ENCODE data around the gene RPAP3. TPM values are rescaled to one million over a fixed set of nuclear protein-coding genes. Genes with fewer than 3 reads are reported as not detected.

The RPAP3 gene
- total RNA-seq, 2 donors from 2014 or later, result 15.0 to 26.5 TPM

GRCh38 chr12:47752552-47752951 lies 46.7 kb upstream of the RPAP3 start:
- TF ChIP-seq CTCF (IDR thresholded peaks at IDR 0.05) (no peak), POLR2A (IDR thresholded peaks at IDR 0.05) (no peak), POLR2AphosphoS5 (IDR thresholded peaks at IDR 0.05) (no peak)
- Histone ChIP-seq H3K4me3 (no peak overlapping the region), H3K27ac (peak overlapping the region; percentile 67 to 71), H3K27me3 (replicated peaks; ENCODE audit: insufficient read depth) (no peaks in the 10 kb centered on the region), H3K36me3 (no peaks in the 10 kb centered on the region), H3K4me1 (replicated peaks) (peaks cover 24% of the 10 kb centered on the region), H3K9me3 (no peaks in the 10 kb centered on the region)
- DNase-seq (ENCODE audit: low spot score), result no peak
- WGBS, result 57% methylated on average over 7 of the region's 7 CpGs
- intact Hi-C loops (cut with DNase I), result no loop called here

GRCh38 chr12:47752121-47752520 lies 46.3 kb upstream of the RPAP3 start:
- H3K4me3 ChIP-seq, result no peak overlapping the region
- no peaks in the 10 kb centered on the region for H3K9me3 ChIP-seq
- H3K36me3 ChIP-seq, result no peaks in the 10 kb centered on the region
- H3K27ac ChIP-seq, result peak overlapping the region; percentile 10 to 71
- 80% methylated on average over 4 of the region's 4 CpGs for WGBS
- peaks cover 24% of the 10 kb centered on the region for H3K4me1 ChIP-seq (replicated peaks)
- no peak for TF ChIP-seq POLR2A (IDR thresholded peaks at IDR 0.05)
- TF ChIP-seq CTCF (IDR thresholded peaks at IDR 0.05), result no peak
- no peak for TF ChIP-seq POLR2AphosphoS5 (IDR thresholded peaks at IDR 0.05)
- no peak for DNase-seq (ENCODE audit: low spot score)
- no peaks in the 10 kb centered on the region for H3K27me3 ChIP-seq (replicated peaks; ENCODE audit: insufficient read depth)
- intact Hi-C loops (cut with DNase I), result no loop called here

- Histone ChIP-seq H3K27me3 (replicated peaks; ENCODE audit: insufficient read depth) (no peaks in the 10 kb centered on the region), H3K4me3 (no peak overlapping the region), H3K36me3 (no peaks in the 10 kb centered on the region), H3K4me1 (replicated peaks) (peaks cover 24% of the 10 kb centered on the region), H3K9me3 (no peaks in the 10 kb centered on the region), H3K27ac (no peak overlapping the region)
- TF ChIP-seq POLR2A (IDR thresholded peaks at IDR 0.05) (no peak), CTCF (IDR thresholded peaks at IDR 0.05) (no peak), POLR2AphosphoS5 (IDR thresholded peaks at IDR 0.05) (no peak)
- 82% methylated on average over 9 of the region's 9 CpGs for WGBS
- intact Hi-C loops (cut with DNase I), result no loop called here
- no peak for DNase-seq (ENCODE audit: low spot score)
Measured at GRCh38 chr12:47751561-47751960, 45.7 kb upstream of the RPAP3 start.

- intact Hi-C loops (cut with DNase I), result no loop called here
- no peaks in the 10 kb centered on the region for H3K27me3 ChIP-seq (replicated peaks; ENCODE audit: insufficient read depth)
- no peak overlapping the region for H3K27ac ChIP-seq
- H3K4me1 ChIP-seq (replicated peaks), result peaks cover 24% of the 10 kb centered on the region
- H3K36me3 ChIP-seq, result no peaks in the 10 kb centered on the region
- no peak for DNase-seq (ENCODE audit: low spot score)
- 90% methylated on average over 19 of the region's 19 CpGs for WGBS
- H3K9me3 ChIP-seq, result no peaks in the 10 kb centered on the region
- TF ChIP-seq POLR2AphosphoS5 (IDR thresholded peaks at IDR 0.05), result no peak
- no peak for TF ChIP-seq CTCF (IDR thresholded peaks at IDR 0.05)
- no peak for TF ChIP-seq POLR2A (IDR thresholded peaks at IDR 0.05)
- H3K4me3 ChIP-seq, result no peak overlapping the region
Measured at GRCh38 chr12:47750916-47751470, 45.2 kb upstream of the RPAP3 start.

GRCh38 chr12:47750229-47750798 lies 44.5 kb upstream of the RPAP3 start:
- Histone ChIP-seq H3K4me3 (no peak overlapping the region), H3K4me1 (replicated peaks) (peaks cover 22% of the 10 kb centered on the region), H3K27me3 (replicated peaks; ENCODE audit: insufficient read depth) (no peaks in the 10 kb centered on the region), H3K36me3 (no peaks in the 10 kb centered on the region), H3K27ac (no peak overlapping the region), H3K9me3 (no peaks in the 10 kb centered on the region)
- WGBS, result 97% methylated on average over 10 of the region's 10 CpGs
- intact Hi-C loops (cut with DNase I), result no loop called here
- no peak for DNase-seq (ENCODE audit: low spot score)
- TF ChIP-seq POLR2AphosphoS5 (IDR thresholded peaks at IDR 0.05) (no peak), CTCF (IDR thresholded peaks at IDR 0.05) (no peak), POLR2A (IDR thresholded peaks at IDR 0.05) (no peak)
